Measurements from ENCODE around the gene CLDN18.

GRCh38 chr3:137988152-137988551 is 21.8 kb upstream of the CLDN18 start:
- TF ChIP-seq EZH2 (IDR thresholded peaks at IDR 0.05; ENCODE audit: borderline replicate concordance, low read depth, low read length) (no peak), HCFC1 (IDR thresholded peaks at IDR 0.05; ENCODE audit: low read depth, low read length) (no peak), KDM4B (IDR thresholded peaks at IDR 0.05; ENCODE audit: borderline replicate concordance in 2 of 2, low read depth in 1 of 2) (no peak), YY1 (IDR thresholded peaks at IDR 0.05; ENCODE audit: borderline replicate concordance in 1 of 3, control insufficient read depth in 1 of 3, extremely low read depth in 1 of 3, insufficient read depth in 3 of 3, insufficient read length in 1 of 3, insufficient replicate concordance in 2 of 3, low read depth in 1 of 3, low read length in 2 of 3) (no peak)
